Natural killer cell treated with Interleukin-12 subunit alpha and Interleukin-12 subunit beta and Interleukin-15 and Interleukin-18, amount 100 ng/mL, for 72 hours (primary cell): ENCODE measurements around the gene SIN3A. TPM values are rescaled to one million over a fixed set of nuclear protein-coding genes. Genes with fewer than 3 reads are reported as not detected.
"Not testable (repeated sequence)": the region's sequence is repeated elsewhere in the genome, so short reads cannot be mapped to it uniquely, and the experiment has no call there.

ENCODE experiments used
- ATAC-seq, 2 donors: fragments of 150-1000 bp; cut with Tn5 transposase in 1 of 2; sonication (Bioruptor Pico), chemical (Tn5 transposase) in 1 of 2; 2 replicates each; pipeline ENCODE4 v1.10.0; 2021
- DNase-seq: peaks from one replicate; pipeline ENCODE4 v3.0.0; 2022; ENCODE audit warnings: low spot score
- H3K27ac Mint-ChIP-seq, 2 donors: 1 replicate in 1 of 2; 2 replicates in 1 of 2; pipeline ENCODE4 v1.8.0; 2022; ENCODE audit warnings: mixed read lengths in 2 of 2, mild to moderate bottlenecking in 1 of 2, moderate library complexity in 1 of 2
- H3K27me3 Mint-ChIP-seq, 2 donors: 1 replicate in 1 of 2; 2 replicates in 1 of 2; pipeline ENCODE4 v1.8.0; 2022; ENCODE audit warnings: mixed read lengths in 2 of 2
- H3K36me3 Mint-ChIP-seq: one replicate; pipeline ENCODE4 v1.8.0; 2022; ENCODE audit warnings: mixed read lengths
- H3K4me1 Mint-ChIP-seq, 2 donors: 1 replicate in 1 of 2; 2 replicates in 1 of 2; pipeline ENCODE4 v1.8.0; 2022; ENCODE audit warnings: low read depth in 2 of 2, mixed read lengths in 2 of 2, mild to moderate bottlenecking in 1 of 2
- H3K4me3 Mint-ChIP-seq: one replicate; pipeline ENCODE4 v1.8.0; 2022; ENCODE audit warnings: mixed read lengths
- H3K9me3 Mint-ChIP-seq: 2 replicates; pipeline ENCODE4 v1.8.0; 2022; ENCODE audit warnings: mixed read lengths
- total RNA-seq, 2 donors: library from RNA; stranded (reverse); gene quantifications; one replicate each; pipeline ENCODE4 v1.2.3, GENCODE V29; 2022

The SIN3A gene
- total RNA-seq, 2 donors from 2014 or later, result 93.5 to 103 TPM

- peaks cover 23 to 24% of the 10 kb centered on the region in 2 donors for H3K4me1 Mint-ChIP-seq
- no peak overlapping the region for H3K4me3 Mint-ChIP-seq
- ATAC-seq (no peak), DNase-seq (no peak)
- H3K27ac Mint-ChIP-seq, result no peak overlapping the region
- H3K9me3 Mint-ChIP-seq, result no peaks in the 10 kb centered on the region
- peaks cover 4% of the 10 kb centered on the region for H3K36me3 Mint-ChIP-seq
- H3K27me3 Mint-ChIP-seq, result no peaks in the 10 kb centered on the region
Observed at GRCh38 chr15:75338661-75339240, 112.7 kb downstream of the SIN3A start.

GRCh38 chr15:75335705-75336355, 115.7 kb downstream of the SIN3A start, which contains the start of gene COMMD4:
Gene COMMD4 (plus strand): TSS chr15:75336063. CDS start chr15:75336090, 27 bp downstream.
- peaks cover 26 to 28% of the 10 kb centered on the region in 2 donors for H3K4me1 Mint-ChIP-seq
- ATAC-seq (peak; percentile 78 to 81), DNase-seq (peak; percentile 91)
- no peaks in the 10 kb centered on the region for H3K36me3 Mint-ChIP-seq
- H3K27me3 Mint-ChIP-seq, result peaks cover 0 to 2% of the 10 kb centered on the region in 2 donors
- no peaks in the 10 kb centered on the region for H3K9me3 Mint-ChIP-seq
- H3K27ac Mint-ChIP-seq, result peak within 1 kb of the TSS; percentile 87 to 94
- H3K4me3 Mint-ChIP-seq, result peak within 1 kb of the TSS; percentile 96

DNA sequence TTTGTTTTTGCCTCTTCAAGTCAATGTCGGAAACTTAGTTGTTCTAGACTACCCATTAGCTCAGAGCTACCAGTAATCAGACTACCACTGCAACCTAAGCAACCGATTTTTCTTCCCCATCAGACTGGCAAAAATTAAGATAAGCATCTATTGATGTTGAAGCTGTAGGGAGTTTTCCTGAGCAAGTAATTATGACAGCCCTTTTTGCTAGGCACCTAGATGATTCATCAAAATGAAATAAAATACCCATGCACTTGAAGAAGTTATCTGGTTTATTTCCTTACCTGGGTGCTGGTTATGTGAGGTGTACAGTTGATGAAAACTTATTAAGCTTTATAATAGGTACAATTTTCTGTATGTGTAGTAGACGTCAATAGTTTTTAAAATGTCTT, 116.2 kb downstream of the SIN3A start:
- H3K9me3 Mint-ChIP-seq, result no peaks in the 10 kb centered on the region
- DNase-seq, result no peak

DNA sequence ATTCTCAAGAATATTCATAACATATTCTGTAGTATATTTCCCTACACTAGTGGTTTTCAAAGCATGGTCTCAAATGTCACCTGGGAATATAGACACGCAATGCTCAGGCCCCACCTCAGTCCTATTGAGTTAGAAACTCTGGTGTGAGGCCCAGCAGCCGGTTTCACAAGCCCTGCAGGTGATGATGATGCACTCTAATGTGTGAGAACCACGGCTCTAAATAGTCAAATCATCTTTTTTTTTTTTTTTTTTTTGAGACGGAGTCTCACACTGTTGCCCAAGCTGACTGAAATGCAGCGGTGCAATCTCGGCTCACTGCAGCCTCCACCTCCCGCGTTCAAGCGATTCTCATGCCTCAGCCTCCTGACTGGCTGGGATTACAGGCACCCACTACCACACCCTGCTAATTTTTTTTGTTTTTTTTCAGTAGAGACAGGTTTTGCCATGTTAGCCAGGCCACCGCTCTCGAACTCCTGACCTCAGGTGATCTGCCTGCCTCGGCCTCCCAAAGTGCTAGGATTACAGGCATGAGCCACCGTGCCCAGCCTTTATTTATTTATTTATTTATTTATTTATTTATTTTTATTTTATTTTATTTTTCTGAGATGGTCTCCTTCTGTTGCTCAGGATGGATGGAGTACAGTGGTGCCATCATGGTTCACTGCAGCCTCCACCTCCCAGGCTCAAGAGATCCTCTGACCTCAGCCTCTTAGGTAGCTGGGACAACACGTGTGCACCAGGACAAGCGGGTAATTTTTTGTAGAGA, 117.7 kb downstream of the SIN3A start:
- not testable (repeated sequence) for H3K9me3 Mint-ChIP-seq, H3K36me3 Mint-ChIP-seq, DNase-seq, H3K27ac Mint-ChIP-seq, H3K27me3 Mint-ChIP-seq
- peak overlapping the region; percentile 20 for H3K4me3 Mint-ChIP-seq
- ATAC-seq, result peak; percentile 70 to 86
- H3K4me1 Mint-ChIP-seq, result peaks cover 22 to 28% of the 10 kb centered on the region in 2 donors

More for the DNA sequence above, 116.2 kb downstream of the SIN3A start:
- H3K27me3 Mint-ChIP-seq, result peaks cover 0 to 2% of the 10 kb centered on the region in 2 donors
- no peaks in the 10 kb centered on the region for H3K36me3 Mint-ChIP-seq
- H3K4me3 Mint-ChIP-seq, result peak overlapping the region; percentile 96
- peaks cover 26 to 28% of the 10 kb centered on the region in 2 donors for H3K4me1 Mint-ChIP-seq
- no peak for ATAC-seq
- H3K27ac Mint-ChIP-seq, result peak overlapping the region; percentile 87 to 94

- not testable (repeated sequence) for H3K36me3 Mint-ChIP-seq, DNase-seq, H3K4me3 Mint-ChIP-seq, ATAC-seq, H3K9me3 Mint-ChIP-seq, H3K27me3 Mint-ChIP-seq
- Mint-ChIP-seq H3K27ac (peak overlapping the region in 1 of 2 donors; percentile 19), H3K4me1 (peaks cover 22 to 28% of the 10 kb centered on the region in 2 donors)
Observed at GRCh38 chr15:75332093-75332492, 119.4 kb downstream of the SIN3A start.

DNA sequence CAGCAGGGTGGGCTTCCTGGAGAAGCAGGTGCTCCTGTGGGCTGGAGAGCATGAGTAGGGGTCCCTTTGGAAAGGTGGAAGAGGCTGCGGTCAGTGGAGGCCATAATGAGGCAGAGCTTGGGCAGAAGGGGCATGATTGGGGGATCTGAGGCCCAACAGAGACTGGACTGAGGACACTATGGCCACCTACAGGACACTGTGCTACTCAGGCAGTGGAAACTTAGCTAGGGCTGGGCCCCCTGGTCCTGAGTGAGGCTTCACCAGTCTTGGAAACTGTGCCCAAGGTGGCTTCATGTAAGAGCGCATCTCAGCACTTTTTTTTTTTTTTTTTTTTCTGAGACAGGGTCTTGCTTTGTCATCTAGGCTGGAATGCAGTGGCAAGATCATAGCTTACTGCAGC, 121.9 kb downstream of the SIN3A start:
- no peaks in the 10 kb centered on the region for H3K9me3 Mint-ChIP-seq
- no peak overlapping the region for H3K27ac Mint-ChIP-seq
- H3K4me3 Mint-ChIP-seq, result no peak overlapping the region
- DNase-seq (no peak), ATAC-seq (no peak)
- H3K27me3 Mint-ChIP-seq, result peaks cover 0 to 2% of the 10 kb centered on the region in 2 donors
- peaks cover 3 to 6% of the 10 kb centered on the region in 2 donors for H3K4me1 Mint-ChIP-seq
- H3K36me3 Mint-ChIP-seq, result no peaks in the 10 kb centered on the region

GRCh38 chr15:75328493-75329314, 122.8 kb downstream of the SIN3A start:
- Mint-ChIP-seq H3K4me1 (peaks cover 3 to 5% of the 10 kb centered on the region in 2 donors), H3K27me3 (peaks cover 0 to 2% of the 10 kb centered on the region in 2 donors), H3K9me3 (no peaks in the 10 kb centered on the region), H3K27ac (no peak overlapping the region), H3K4me3 (no peak overlapping the region), H3K36me3 (no peaks in the 10 kb centered on the region)
- DNase-seq, result no peak
- no peak for ATAC-seq

GRCh38 chr15:75327491-75327890, 124.0 kb downstream of the SIN3A start:
- H3K4me3 Mint-ChIP-seq, result no peak overlapping the region
- no peaks in the 10 kb centered on the region for H3K9me3 Mint-ChIP-seq
- H3K27me3 Mint-ChIP-seq, result peaks cover 0 to 5% of the 10 kb centered on the region in 2 donors
- H3K27ac Mint-ChIP-seq, result no peak overlapping the region
- no peaks in the 10 kb centered on the region for H3K36me3 Mint-ChIP-seq
- peaks cover 3 to 5% of the 10 kb centered on the region in 2 donors for H3K4me1 Mint-ChIP-seq
- no peak for DNase-seq
- ATAC-seq, result no peak

DNA sequence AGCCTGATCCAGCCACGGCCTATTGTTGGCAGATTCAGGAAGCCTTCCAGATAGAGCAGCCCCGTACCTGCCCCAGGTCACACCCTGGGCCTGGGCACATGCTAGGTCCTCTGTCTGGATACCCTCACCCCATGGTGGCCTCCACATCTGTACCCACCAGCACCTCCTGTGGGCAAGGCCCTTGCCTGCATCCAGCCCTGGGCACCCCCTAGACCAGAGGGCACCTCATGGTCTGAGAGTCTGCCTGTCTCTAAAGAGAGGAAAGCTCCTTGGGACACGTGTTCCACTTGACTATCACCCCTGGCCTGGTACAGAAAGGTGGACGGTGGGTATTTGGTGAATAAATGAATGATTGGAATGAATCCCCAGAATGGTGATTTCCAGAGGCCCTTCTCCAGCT, 124.5 kb downstream of the SIN3A start:
- no peak for DNase-seq
- H3K4me1 Mint-ChIP-seq, result peaks cover 2 to 3% of the 10 kb centered on the region in 2 donors
- H3K36me3 Mint-ChIP-seq, result no peaks in the 10 kb centered on the region
- H3K9me3 Mint-ChIP-seq, result no peaks in the 10 kb centered on the region
- H3K4me3 Mint-ChIP-seq, result no peak overlapping the region
- no peak overlapping the region for H3K27ac Mint-ChIP-seq
- ATAC-seq, result no peak
- peaks cover 0 to 5% of the 10 kb centered on the region in 2 donors for H3K27me3 Mint-ChIP-seq

- Mint-ChIP-seq H3K27ac (no peak overlapping the region), H3K36me3 (no peaks in the 10 kb centered on the region), H3K9me3 (no peaks in the 10 kb centered on the region), H3K4me3 (no peak overlapping the region), H3K27me3 (peaks cover 0 to 6% of the 10 kb centered on the region in 2 donors), H3K4me1 (no peaks in the 10 kb centered on the region)
- DNase-seq (no peak), ATAC-seq (no peak)
Observed at GRCh38 chr15:75325922-75326321, 125.6 kb downstream of the SIN3A start.

DNA sequence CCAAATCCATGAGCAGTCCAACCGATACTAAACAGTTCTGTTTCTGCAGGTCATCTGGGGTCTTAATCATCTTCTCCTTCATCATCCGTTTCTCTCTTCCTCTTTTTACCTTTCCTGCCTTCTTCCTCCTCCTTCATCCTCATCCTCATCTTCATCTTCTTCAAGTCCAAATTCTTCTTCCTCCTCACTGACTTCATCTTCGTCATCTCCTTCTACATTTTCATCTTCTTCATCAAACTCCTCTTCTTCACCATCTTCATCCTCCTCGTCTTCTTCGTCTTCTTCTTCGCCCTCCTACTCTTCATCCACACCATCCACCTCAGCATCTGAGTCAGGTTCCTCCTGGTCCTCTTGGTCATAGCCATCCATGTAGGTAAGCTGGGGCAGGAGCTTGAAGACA, 129.8 kb downstream of the SIN3A start:
- ATAC-seq (no peak), DNase-seq (no peak)
- Mint-ChIP-seq H3K9me3 (no peaks in the 10 kb centered on the region), H3K4me3 (no peak overlapping the region), H3K4me1 (no peaks in the 10 kb centered on the region), H3K36me3 (no peaks in the 10 kb centered on the region), H3K27ac (no peak overlapping the region), H3K27me3 (peaks cover 0 to 6% of the 10 kb centered on the region in 2 donors)
